Liver (tissue), 9 donors: ENCODE measurements around the gene SLC6A11. TPM values are rescaled to one million over a fixed set of nuclear protein-coding genes. Genes with fewer than 3 reads are reported as not detected.

Source experiments
- DNase-seq: peaks from one replicate; pipeline ENCODE4 v3.0.0-alpha.2; 2017; ENCODE audit warnings: low spot score
- H3K27ac ChIP-seq, 2 donors: one replicate each; pipeline ENCODE4 v1.7.0; 2013; ENCODE audit warnings: inconsistent platforms in 2 of 2, low read length in 2 of 2, control low read depth in 1 of 2, low read depth in 1 of 2, mild to moderate bottlenecking in 1 of 2
- H3K27me3 ChIP-seq, 4 donors: one replicate each; pipeline versions ENCODE4 v1.6.1 to v1.7.0; 2013; ENCODE audit warnings: low read length in 3 of 4, inconsistent platforms in 1 of 4, mild to moderate bottlenecking in 1 of 4, moderate library complexity in 1 of 4; ENCODE audit not compliant: control insufficient read depth in 4 of 4, insufficient read depth in 4 of 4
- H3K36me3 ChIP-seq, 4 donors: one replicate each; pipeline versions ENCODE4 v1.6.1 to v1.7.0; 2013; ENCODE audit warnings: low read length in 3 of 4, mild to moderate bottlenecking in 3 of 4, low read depth in 1 of 4, moderate library complexity in 1 of 4; ENCODE audit not compliant: control insufficient read depth in 4 of 4, insufficient read depth in 3 of 4
- H3K4me1 ChIP-seq, 4 donors: one replicate each; pipeline versions ENCODE4 v1.6.1 to v1.7.0; 2013; ENCODE audit warnings: low read length in 3 of 4, mild to moderate bottlenecking in 3 of 4, moderate library complexity in 1 of 4; ENCODE audit not compliant: control insufficient read depth in 4 of 4, insufficient read depth in 4 of 4
- H3K4me3 ChIP-seq, 3 donors: one replicate each; pipeline versions ENCODE4 v1.6.1 to v1.7.0; 2013; ENCODE audit warnings: low read length in 3 of 3, control low read depth in 1 of 3, low read depth in 1 of 3, mild to moderate bottlenecking in 1 of 3
- H3K9ac ChIP-seq, 2 donors: one replicate each; pipeline ENCODE4 v1.7.0; 2013; ENCODE audit warnings: low read length in 2 of 2, mild to moderate bottlenecking in 2 of 2, moderate library complexity in 2 of 2, control low read depth in 1 of 2, low read depth in 1 of 2
- H3K9me3 ChIP-seq, 4 donors: one replicate each; pipeline versions ENCODE4 v1.6.1 to v1.7.0; 2013; ENCODE audit warnings: low read length in 3 of 4; ENCODE audit not compliant: control insufficient read depth in 4 of 4
- EGR1 ChIP-seq, 2 donors: IDR thresholded peaks; 2 replicates each; pipeline ENCODE4 v1.6.1; 2016 to 2018; ENCODE audit warnings: antibody characterized with exemption in 2 of 2, low read depth in 2 of 2
- FOXA1 ChIP-seq: IDR thresholded peaks from 2 replicates; pipeline ENCODE4 v1.6.1; 2016; ENCODE audit warnings: antibody characterized with exemption
- FOXA2 ChIP-seq: IDR thresholded peaks from 2 replicates; pipeline ENCODE4 v1.6.1; 2016; ENCODE audit warnings: antibody characterized with exemption
- GABPA ChIP-seq, 2 donors: IDR thresholded peaks in 1 of 2; conservative IDR thresholded peaks in 1 of 2; 2 replicates each; pipeline ENCODE4 v1.6.1; 2016; ENCODE audit warnings: antibody characterized with exemption in 2 of 2, mild to moderate bottlenecking in 1 of 2, moderate library complexity in 1 of 2
- HNF4A ChIP-seq, 2 donors: conservative IDR thresholded peaks; 2 replicates each; pipeline ENCODE4 v1.6.1; 2016; ENCODE audit warnings: antibody characterized with exemption in 2 of 2, mild to moderate bottlenecking in 2 of 2
- HNF4G ChIP-seq: IDR thresholded peaks from 2 replicates; pipeline ENCODE4 v1.6.1; 2016; ENCODE audit warnings: antibody characterized with exemption
- NR2F2 ChIP-seq: IDR thresholded peaks from 2 replicates; pipeline ENCODE4 v1.6.1; 2016; ENCODE audit warnings: antibody characterized with exemption
- RAD21 ChIP-seq, 2 donors: IDR thresholded peaks; 2 replicates each; pipeline ENCODE4 v1.6.1; 2016; ENCODE audit warnings: antibody characterized with exemption in 2 of 2, mild to moderate bottlenecking in 2 of 2
- RXRA ChIP-seq, 2 donors: IDR thresholded peaks; 2 replicates each; pipeline ENCODE4 v1.6.1; 2017 to 2018; ENCODE audit warnings: antibody characterized with exemption in 2 of 2, mild to moderate bottlenecking in 1 of 2
- SP1 ChIP-seq: IDR thresholded peaks from 2 replicates; pipeline ENCODE4 v1.6.1; 2018; ENCODE audit warnings: antibody characterized with exemption, mild to moderate bottlenecking
- TAF1 ChIP-seq: conservative IDR thresholded peaks from 2 replicates; pipeline ENCODE4 v1.6.1; 2016; ENCODE audit warnings: antibody characterized with exemption, mild to moderate bottlenecking
- YY1 ChIP-seq: IDR thresholded peaks from 2 replicates; pipeline ENCODE4 v1.6.1; 2016; ENCODE audit warnings: antibody characterized with exemption, mild to moderate bottlenecking
- ZBTB33 ChIP-seq: IDR thresholded peaks from 2 replicates; pipeline ENCODE4 v1.6.1; 2016; ENCODE audit warnings: antibody characterized with exemption
- WGBS: extraction: QIAGEN DNeasy Blood & Tissue Kit; methylation state at CpG from one replicate; pipeline ENCODE4 v1.1.7; 2013; 5-methylcytosine and 5-hydroxymethylcytosine counted together
- polyA plus RNA-seq, 2 donors: library from polyadenylated mRNA; stranded (reverse) in 1 of 2; unstranded in 1 of 2; fragments of 200-250 nt in 1 of 2; fragments of >200 nt in 1 of 2; fragmentation: Nextera tagmentation in 1 of 2; extraction: Ambion mirVana in 1 of 2; gene quantifications; one replicate each; pipeline versions ENCODE4 v1.2.1 to v1.2.3, GENCODE V29; 2013 to 2015
- total RNA-seq, 2 donors: library from RNA; depleted of rRNA; stranded (reverse); fragments of >200 nt; gene quantifications; one replicate each; pipeline ENCODE4 v1.2.3, GENCODE V29; 2014
- TF ChIP-seq, protein P1 (sequence below): fragments of 150-350 bp; IDR thresholded peaks from 2 replicates; pipeline ENCODE4 v1.5.1; 2017; ENCODE audit warnings: improper control_type of control experiment, low read depth, low read length; ENCODE audit not compliant: missing input control
- TF ChIP-seq, protein P2 (sequence below): IDR thresholded peaks from 2 replicates; pipeline ENCODE4 v1.6.1; 2016; ENCODE audit warnings: antibody characterized with exemption
- TF ChIP-seq, protein P3 (sequence below): IDR thresholded peaks from 2 replicates; pipeline ENCODE4 v1.6.1; 2016; ENCODE audit warnings: antibody characterized with exemption, mild to moderate bottlenecking
- TF ChIP-seq, protein P4 (sequence below): IDR thresholded peaks from 2 replicates; pipeline ENCODE4 v1.6.1; 2016; ENCODE audit warnings: antibody characterized with exemption
- donor health status: healthy.
- donor health status: healthy.
- donor health status: healthy.
- donor health status: healthy.
- donor health status: healthy.

SLC6A11 gene
- total and polyA plus RNA-seq, 4 donors: under 0.01 to 7.1 (median 0.01) TPM; not detected in 1

DNA sequence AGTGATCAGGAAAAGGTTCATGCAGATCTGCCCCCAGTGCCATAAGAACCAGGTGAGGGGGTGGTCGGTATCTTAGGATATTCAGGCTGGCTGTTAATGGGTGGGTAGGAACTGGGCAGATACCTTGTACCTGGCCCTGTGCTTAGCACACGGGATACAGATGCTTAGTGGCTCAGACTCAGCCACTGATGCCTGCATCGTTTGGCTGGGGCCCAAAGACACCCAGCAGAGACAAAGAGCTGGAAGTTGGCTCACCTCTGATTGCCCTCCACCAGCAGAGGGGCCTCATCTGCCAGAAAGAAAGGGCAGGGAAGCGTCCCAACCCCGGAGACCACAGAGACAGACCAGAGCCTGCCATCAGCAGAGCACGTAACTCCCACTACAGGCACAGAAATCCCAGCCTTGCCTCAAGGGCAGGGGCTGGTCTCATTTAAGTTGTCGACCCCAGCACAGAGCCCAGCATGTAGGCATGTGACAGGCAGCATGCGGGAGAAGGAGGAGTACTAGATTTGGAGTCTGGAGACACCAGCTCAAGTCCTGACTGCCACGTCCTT is 112.5 kb downstream of the SLC6A11 start:
- Histone ChIP-seq H3K9me3 (peaks cover 0 to 3% (median 1%) of the 10 kb centered on the region in 4 donors), H3K4me1 (no peaks in the 10 kb centered on the region), H3K4me3 (no peak overlapping the region), H3K27me3 (no peaks in the 10 kb centered on the region), H3K36me3 (no peaks in the 10 kb centered on the region), H3K9ac (no peak overlapping the region), H3K27ac (no peak overlapping the region)
- 71% methylated on average over 9 of the region's 9 CpGs for WGBS
- no peak for TF ChIP-seq FOXA1
- TF ChIP-seq GABPA (IDR thresholded peaks at IDR 0.05 in 1 of 2, conservative IDR thresholded peaks at IDR 0.05 in 1 of 2): no peak
- TF ChIP-seq FOXA2: no peak
- TF ChIP-seq, protein P1, sequence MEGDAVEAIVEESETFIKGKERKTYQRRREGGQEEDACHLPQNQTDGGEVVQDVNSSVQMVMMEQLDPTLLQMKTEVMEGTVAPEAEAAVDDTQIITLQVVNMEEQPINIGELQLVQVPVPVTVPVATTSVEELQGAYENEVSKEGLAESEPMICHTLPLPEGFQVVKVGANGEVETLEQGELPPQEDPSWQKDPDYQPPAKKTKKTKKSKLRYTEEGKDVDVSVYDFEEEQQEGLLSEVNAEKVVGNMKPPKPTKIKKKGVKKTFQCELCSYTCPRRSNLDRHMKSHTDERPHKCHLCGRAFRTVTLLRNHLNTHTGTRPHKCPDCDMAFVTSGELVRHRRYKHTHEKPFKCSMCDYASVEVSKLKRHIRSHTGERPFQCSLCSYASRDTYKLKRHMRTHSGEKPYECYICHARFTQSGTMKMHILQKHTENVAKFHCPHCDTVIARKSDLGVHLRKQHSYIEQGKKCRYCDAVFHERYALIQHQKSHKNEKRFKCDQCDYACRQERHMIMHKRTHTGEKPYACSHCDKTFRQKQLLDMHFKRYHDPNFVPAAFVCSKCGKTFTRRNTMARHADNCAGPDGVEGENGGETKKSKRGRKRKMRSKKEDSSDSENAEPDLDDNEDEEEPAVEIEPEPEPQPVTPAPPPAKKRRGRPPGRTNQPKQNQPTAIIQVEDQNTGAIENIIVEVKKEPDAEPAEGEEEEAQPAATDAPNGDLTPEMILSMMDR: no peak
- no peak for TF ChIP-seq HNF4A (conservative IDR thresholded peaks at IDR 0.05)
- TF ChIP-seq HNF4G: no peak
- TF ChIP-seq, protein P2, sequence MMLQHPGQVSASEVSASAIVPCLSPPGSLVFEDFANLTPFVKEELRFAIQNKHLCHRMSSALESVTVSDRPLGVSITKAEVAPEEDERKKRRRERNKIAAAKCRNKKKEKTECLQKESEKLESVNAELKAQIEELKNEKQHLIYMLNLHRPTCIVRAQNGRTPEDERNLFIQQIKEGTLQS: no peak
- TF ChIP-seq NR2F2: no peak
- TF ChIP-seq, protein P3, sequence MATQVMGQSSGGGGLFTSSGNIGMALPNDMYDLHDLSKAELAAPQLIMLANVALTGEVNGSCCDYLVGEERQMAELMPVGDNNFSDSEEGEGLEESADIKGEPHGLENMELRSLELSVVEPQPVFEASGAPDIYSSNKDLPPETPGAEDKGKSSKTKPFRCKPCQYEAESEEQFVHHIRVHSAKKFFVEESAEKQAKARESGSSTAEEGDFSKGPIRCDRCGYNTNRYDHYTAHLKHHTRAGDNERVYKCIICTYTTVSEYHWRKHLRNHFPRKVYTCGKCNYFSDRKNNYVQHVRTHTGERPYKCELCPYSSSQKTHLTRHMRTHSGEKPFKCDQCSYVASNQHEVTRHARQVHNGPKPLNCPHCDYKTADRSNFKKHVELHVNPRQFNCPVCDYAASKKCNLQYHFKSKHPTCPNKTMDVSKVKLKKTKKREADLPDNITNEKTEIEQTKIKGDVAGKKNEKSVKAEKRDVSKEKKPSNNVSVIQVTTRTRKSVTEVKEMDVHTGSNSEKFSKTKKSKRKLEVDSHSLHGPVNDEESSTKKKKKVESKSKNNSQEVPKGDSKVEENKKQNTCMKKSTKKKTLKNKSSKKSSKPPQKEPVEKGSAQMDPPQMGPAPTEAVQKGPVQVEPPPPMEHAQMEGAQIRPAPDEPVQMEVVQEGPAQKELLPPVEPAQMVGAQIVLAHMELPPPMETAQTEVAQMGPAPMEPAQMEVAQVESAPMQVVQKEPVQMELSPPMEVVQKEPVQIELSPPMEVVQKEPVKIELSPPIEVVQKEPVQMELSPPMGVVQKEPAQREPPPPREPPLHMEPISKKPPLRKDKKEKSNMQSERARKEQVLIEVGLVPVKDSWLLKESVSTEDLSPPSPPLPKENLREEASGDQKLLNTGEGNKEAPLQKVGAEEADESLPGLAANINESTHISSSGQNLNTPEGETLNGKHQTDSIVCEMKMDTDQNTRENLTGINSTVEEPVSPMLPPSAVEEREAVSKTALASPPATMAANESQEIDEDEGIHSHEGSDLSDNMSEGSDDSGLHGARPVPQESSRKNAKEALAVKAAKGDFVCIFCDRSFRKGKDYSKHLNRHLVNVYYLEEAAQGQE: no peak
- TF ChIP-seq ZBTB33: no peak
- DNase-seq: no peak

GRCh38 chr3:10928961-10929471 is 113.0 kb downstream of the SLC6A11 start:
- H3K36me3 ChIP-seq: no peaks in the 10 kb centered on the region
- H3K27me3 ChIP-seq: no peaks in the 10 kb centered on the region
- DNase-seq: no peak
- WGBS: 92% methylated on average over 17 of the region's 17 CpGs
- peaks cover 0 to 3% (median 1%) of the 10 kb centered on the region in 4 donors for H3K9me3 ChIP-seq
- no peaks in the 10 kb centered on the region for H3K4me1 ChIP-seq
- H3K27ac ChIP-seq: no peak overlapping the region
- H3K9ac ChIP-seq: no peak overlapping the region
- H3K4me3 ChIP-seq: no peak overlapping the region
- TF ChIP-seq HNF4G (no peak), ZBTB33 (no peak), TAF1 (no peak), HNF4A (conservative IDR thresholded peaks at IDR 0.05) (no peak), YY1 (no peak), RXRA (IDR thresholded peaks at IDR 0.05) (no peak), NR2F2 (no peak), FOXA1 (no peak), EGR1 (IDR thresholded peaks at IDR 0.05; ENCODE audit: low read depth in 2 of 2) (no peak), FOXA2 (no peak), GABPA (IDR thresholded peaks at IDR 0.05 in 1 of 2, conservative IDR thresholded peaks at IDR 0.05 in 1 of 2) (no peak), SP1 (no peak), RAD21 (IDR thresholded peaks at IDR 0.05) (no peak)
- TF ChIP-seq, protein P3: no peak
- TF ChIP-seq, protein P4, sequence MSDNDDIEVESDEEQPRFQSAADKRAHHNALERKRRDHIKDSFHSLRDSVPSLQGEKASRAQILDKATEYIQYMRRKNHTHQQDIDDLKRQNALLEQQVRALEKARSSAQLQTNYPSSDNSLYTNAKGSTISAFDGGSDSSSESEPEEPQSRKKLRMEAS: no peak
